Measurements from ENCODE around the gene RHNO1.

GRCh38 chr12:2890001-2890387, 13.0 kb downstream of the RHNO1 start:
- TF ChIP-seq, protein P1, sequence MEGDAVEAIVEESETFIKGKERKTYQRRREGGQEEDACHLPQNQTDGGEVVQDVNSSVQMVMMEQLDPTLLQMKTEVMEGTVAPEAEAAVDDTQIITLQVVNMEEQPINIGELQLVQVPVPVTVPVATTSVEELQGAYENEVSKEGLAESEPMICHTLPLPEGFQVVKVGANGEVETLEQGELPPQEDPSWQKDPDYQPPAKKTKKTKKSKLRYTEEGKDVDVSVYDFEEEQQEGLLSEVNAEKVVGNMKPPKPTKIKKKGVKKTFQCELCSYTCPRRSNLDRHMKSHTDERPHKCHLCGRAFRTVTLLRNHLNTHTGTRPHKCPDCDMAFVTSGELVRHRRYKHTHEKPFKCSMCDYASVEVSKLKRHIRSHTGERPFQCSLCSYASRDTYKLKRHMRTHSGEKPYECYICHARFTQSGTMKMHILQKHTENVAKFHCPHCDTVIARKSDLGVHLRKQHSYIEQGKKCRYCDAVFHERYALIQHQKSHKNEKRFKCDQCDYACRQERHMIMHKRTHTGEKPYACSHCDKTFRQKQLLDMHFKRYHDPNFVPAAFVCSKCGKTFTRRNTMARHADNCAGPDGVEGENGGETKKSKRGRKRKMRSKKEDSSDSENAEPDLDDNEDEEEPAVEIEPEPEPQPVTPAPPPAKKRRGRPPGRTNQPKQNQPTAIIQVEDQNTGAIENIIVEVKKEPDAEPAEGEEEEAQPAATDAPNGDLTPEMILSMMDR (tag by site-specific recombination; IDR thresholded peaks at IDR 0.05), result no peak
- TF ChIP-seq ZNF548 (tag by site-specific recombination; IDR thresholded peaks at IDR 0.05) (no peak), ZNF274 (IDR thresholded peaks at IDR 0.05; ENCODE audit: low read length) (no peak), ZNF274 (tag by site-specific recombination; IDR thresholded peaks at IDR 0.05; ENCODE audit: borderline replicate concordance) (no peak), ZNF704 (tag by site-specific recombination; IDR thresholded peaks at IDR 0.05) (no peak), REST (tag by site-specific recombination; IDR thresholded peaks at IDR 0.05) (no peak), ZBTB1 (tag by site-specific recombination; IDR thresholded peaks at IDR 0.05) (no peak)

All from HEK293 (cell line).